ENCODE measurements around the gene RTL1. TPM values are rescaled to one million over a fixed set of nuclear protein-coding genes. Genes with fewer than 3 reads are reported as not detected.

The RTL1 gene
- total and polyA plus RNA-seq, 2 of the 13 experiments (the other 11 are each of a cell fraction or from before 2014, with no cell fraction given) = not detected

GRCh38 chr14:100871234-100872186 lies 32.0 kb downstream of the RTL1 start:
- Histone ChIP-seq H3K27me3 (ENCODE audit: control insufficient read depth in 1 of 2, insufficient read depth in 2 of 2, low read length in 2 of 2) (peaks cover 7 to 17% of the 10 kb centered on the region in 2 experiments), H4K20me1 (ENCODE audit: insufficient read depth, low read length) (no peaks in the 10 kb centered on the region), H3K4me3 (replicated peaks in 1 of 3; ENCODE audit: insufficient read depth in 1 of 3, low read depth in 2 of 3, low read length in 3 of 3) (no peak overlapping the region), H3K9me3 (ENCODE audit: low read length) (no peaks in the 10 kb centered on the region), H3K27ac (ENCODE audit: extremely low read length, insufficient read depth, low read length) (no peak overlapping the region), H3K36me3 (replicated peaks in 1 of 2; ENCODE audit: control insufficient read depth in 1 of 2, insufficient read depth in 2 of 2, low read length in 2 of 2) (no peaks in the 10 kb centered on the region), H3K4me2 (ENCODE audit: low read depth, low read length) (no peak overlapping the region; the same call in 1 of the 2 replicates), H3K4me1 (ENCODE audit: insufficient read depth, low read length) (no peaks in the 10 kb centered on the region), H3K9ac (ENCODE audit: insufficient read depth, low read depth, low read length) (no peak overlapping the region), H3K79me2 (ENCODE audit: insufficient read depth, low read length) (no peaks in the 10 kb centered on the region), H2AFZ (ENCODE audit: low read length) (no peak overlapping the region)
- BruUV-seq (replicated peaks) = no TSS peak
- intact Hi-C loops (cut with micrococcal nuclease; ENCODE audit: unreplicated experiment) = no loop called here
- 25% methylated on average over 16 of the region's 16 CpGs for WGBS (ENCODE audit: low lambda C conversion rate)
- FAIRE-seq = no peak
- ChIA-PET CTCF (ENCODE audit: low intra/inter-chr PET ratio, low total read pairs) (no interaction called here), POLR2A (no interaction called here)
- TF ChIP-seq IKZF4 (CRISPR knock-in tag; IDR thresholded peaks at IDR 0.05; ENCODE audit: borderline replicate concordance, low read depth, not compliant biosample characterization) (no peak), MNT (IDR thresholded peaks at IDR 0.05) (peak; percentile 85), CREB1 (IDR thresholded peaks at IDR 0.05) (peak; percentile 7; the same call in 1 of the 2 replicates), CREB1 (CRISPR knock-in tag; IDR thresholded peaks at IDR 0.05) (no peak), CSRNP2 (CRISPR knock-in tag; conservative IDR thresholded peaks at IDR 0.05; ENCODE audit: low read depth) (no peak)
- ATAC-seq = 0 out of 3 replicates have a peak, but pooled peaks have one; percentile 14
- peak; percentile 22 for DNase-seq (ENCODE audit: low spot score)
- in situ Hi-C loops (cut with HindIII; ENCODE audit: extremely low pct_ligation_motif_present, low pct_unique_long_range_greater_than_20kb) = no loop called here
